Upper lobe of left lung (tissue), 4 donors: ENCODE results near the gene BBS9.

Experiments
- CTCF ChIP-seq, 6 experiments: fragments of 450-650 bp in 4 of 6; fragments of 200-600 bp in 2 of 6; sonication (generic) in 2 of 6; IDR thresholded peaks; one replicate each; pipeline ENCODE4 v1.5.1; 2016 to 2019; ENCODE audit warnings: antibody characterized with exemption in 6 of 6
- EP300 ChIP-seq, 4 donors: sonication (generic); formaldehyde crosslinking; IDR thresholded peaks; one replicate each; pipeline ENCODE4 v1.5.1; 2017; ENCODE audit warnings: antibody characterized with exemption in 4 of 4, control low read depth in 2 of 4
- POLR2A ChIP-seq, 4 donors: fragments of 450-650 bp; IDR thresholded peaks; one replicate each; pipeline ENCODE4 v1.5.1; 2016 to 2017; ENCODE audit warnings: antibody characterized with exemption in 4 of 4, mild to moderate bottlenecking in 2 of 4

GRCh38 chr7:33547880-33548279 lies 418.5 kb downstream of the BBS9 start:
- TF ChIP-seq POLR2A (IDR thresholded peaks at IDR 0.05) = no peak
- no peak for TF ChIP-seq CTCF (IDR thresholded peaks at IDR 0.05)
- TF ChIP-seq EP300 (IDR thresholded peaks at IDR 0.05) = no peak
